ENCODE measurements around the gene TP53RK.

DNA sequence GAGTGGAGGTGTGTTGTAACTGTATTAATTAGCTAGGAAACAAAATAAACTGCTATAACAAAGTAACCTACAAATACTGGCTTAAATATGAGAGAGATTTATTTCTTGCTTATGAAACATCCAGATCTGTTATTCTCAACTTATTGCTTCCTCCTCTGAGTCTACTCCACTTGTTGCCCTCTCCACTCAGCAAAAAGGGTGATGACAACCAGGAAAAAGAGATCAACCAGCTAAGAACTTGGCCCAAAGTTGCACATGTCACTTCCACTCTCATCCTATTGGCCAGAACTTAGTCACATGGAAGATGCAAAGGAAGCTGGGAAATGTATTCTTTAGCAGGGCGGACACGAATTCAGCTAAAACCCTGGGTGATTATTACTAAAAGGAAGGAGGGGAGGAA lies 5.2 kb upstream of the TP53RK start:
- TF ChIP-seq, protein P1, sequence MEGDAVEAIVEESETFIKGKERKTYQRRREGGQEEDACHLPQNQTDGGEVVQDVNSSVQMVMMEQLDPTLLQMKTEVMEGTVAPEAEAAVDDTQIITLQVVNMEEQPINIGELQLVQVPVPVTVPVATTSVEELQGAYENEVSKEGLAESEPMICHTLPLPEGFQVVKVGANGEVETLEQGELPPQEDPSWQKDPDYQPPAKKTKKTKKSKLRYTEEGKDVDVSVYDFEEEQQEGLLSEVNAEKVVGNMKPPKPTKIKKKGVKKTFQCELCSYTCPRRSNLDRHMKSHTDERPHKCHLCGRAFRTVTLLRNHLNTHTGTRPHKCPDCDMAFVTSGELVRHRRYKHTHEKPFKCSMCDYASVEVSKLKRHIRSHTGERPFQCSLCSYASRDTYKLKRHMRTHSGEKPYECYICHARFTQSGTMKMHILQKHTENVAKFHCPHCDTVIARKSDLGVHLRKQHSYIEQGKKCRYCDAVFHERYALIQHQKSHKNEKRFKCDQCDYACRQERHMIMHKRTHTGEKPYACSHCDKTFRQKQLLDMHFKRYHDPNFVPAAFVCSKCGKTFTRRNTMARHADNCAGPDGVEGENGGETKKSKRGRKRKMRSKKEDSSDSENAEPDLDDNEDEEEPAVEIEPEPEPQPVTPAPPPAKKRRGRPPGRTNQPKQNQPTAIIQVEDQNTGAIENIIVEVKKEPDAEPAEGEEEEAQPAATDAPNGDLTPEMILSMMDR (IDR thresholded peaks at IDR 0.05) = no peak
- no peak for TF ChIP-seq EZH2 (IDR thresholded peaks at IDR 0.05; ENCODE audit: borderline replicate concordance, insufficient read depth, low read depth, low read length, poor library complexity, severe bottlenecking)

All from B cell (primary cell).